SK-N-SH (cell line): ENCODE results near the gene RAB26.
"Not testable (repeated sequence)": the region's sequence is repeated elsewhere in the genome, so short reads cannot be mapped to it uniquely, and the experiment has no call there.

ENCODE experiments used
- FOSL2 ChIP-seq: IDR thresholded peaks from 2 replicates; pipeline ENCODE4 v1.4.0; 2012; ENCODE audit warnings: low read depth, mild to moderate bottlenecking, moderate library complexity, borderline replicate concordance
- YY1 ChIP-seq: IDR thresholded peaks from 2 replicates; pipeline ENCODE4 v1.4.0; 2012; ENCODE audit warnings: low read depth, mild to moderate bottlenecking
- TF ChIP-seq, protein P1 (sequence below): IDR thresholded peaks from 2 replicates; pipeline ENCODE4 v1.4.0; 2012; ENCODE audit warnings: low read depth
- TF ChIP-seq, protein P2 (sequence below): fragments of 200-600 bp; sonication (generic); IDR thresholded peaks from 2 replicates; pipeline ENCODE4 v1.6.1; 2017; ENCODE audit warnings: antibody characterized with exemption, mild to moderate bottlenecking, moderate library complexity

DNA sequence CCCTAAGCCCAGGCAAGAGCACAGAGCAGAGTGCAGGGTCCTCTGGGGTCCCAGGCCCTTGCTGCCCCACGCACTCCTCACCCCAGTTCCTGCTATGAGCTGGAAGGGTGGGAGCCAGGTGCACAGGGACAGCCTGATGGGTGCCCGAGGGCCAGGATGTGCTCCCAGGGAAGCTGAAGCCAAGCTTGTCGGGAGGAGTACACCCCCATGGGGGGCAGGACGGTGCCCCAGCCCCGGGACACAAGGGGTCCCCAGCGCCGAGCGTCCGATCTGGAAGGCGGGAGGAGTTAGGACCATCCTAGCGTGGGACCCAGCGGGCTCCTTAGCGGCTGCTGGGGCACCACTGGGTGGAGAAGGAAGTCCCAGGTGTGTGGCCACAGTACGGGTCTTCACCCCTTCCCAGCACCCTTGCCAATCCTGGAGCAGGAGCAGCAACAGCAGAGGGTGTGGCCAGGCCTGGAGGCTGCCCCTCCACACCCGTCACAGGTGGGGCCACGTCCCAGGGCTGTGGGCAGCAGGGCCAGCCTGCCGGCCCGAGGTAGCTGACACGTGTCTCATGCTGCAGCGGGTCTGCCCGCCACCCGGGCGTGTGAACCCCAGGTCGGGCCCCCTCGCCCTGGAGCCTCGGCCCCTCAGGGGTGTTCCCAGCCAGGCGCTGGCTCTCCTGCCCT lies 24.6 kb upstream of the RAB26 start:
- TF ChIP-seq, protein P1, sequence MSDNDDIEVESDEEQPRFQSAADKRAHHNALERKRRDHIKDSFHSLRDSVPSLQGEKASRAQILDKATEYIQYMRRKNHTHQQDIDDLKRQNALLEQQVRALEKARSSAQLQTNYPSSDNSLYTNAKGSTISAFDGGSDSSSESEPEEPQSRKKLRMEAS: not testable (repeated sequence)
- not testable (repeated sequence) for TF ChIP-seq FOSL2, YY1
- TF ChIP-seq, protein P2, sequence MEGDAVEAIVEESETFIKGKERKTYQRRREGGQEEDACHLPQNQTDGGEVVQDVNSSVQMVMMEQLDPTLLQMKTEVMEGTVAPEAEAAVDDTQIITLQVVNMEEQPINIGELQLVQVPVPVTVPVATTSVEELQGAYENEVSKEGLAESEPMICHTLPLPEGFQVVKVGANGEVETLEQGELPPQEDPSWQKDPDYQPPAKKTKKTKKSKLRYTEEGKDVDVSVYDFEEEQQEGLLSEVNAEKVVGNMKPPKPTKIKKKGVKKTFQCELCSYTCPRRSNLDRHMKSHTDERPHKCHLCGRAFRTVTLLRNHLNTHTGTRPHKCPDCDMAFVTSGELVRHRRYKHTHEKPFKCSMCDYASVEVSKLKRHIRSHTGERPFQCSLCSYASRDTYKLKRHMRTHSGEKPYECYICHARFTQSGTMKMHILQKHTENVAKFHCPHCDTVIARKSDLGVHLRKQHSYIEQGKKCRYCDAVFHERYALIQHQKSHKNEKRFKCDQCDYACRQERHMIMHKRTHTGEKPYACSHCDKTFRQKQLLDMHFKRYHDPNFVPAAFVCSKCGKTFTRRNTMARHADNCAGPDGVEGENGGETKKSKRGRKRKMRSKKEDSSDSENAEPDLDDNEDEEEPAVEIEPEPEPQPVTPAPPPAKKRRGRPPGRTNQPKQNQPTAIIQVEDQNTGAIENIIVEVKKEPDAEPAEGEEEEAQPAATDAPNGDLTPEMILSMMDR: not testable (repeated sequence)
